ENCODE data around the gene STARD3.
"Not testable (repeated sequence)": the region's sequence is repeated elsewhere in the genome, so short reads cannot be mapped to it uniquely, and the experiment has no call there.

The STARD3 gene

GRCh38 chr17:39636927-39637736 is at the start of gene STARD3:
TSS of gene STARD3 (plus strand) at chr17:39637144. CDS start at chr17:39653532, 16,388 bp downstream.
- in situ Hi-C loops (cut with HindIII; ENCODE audit: low sequenced_read_pairs): loop anchor here (5.0 kb wide), 2 partner anchors 50 to 60 kb away; partner anchors contain the start of gene PGAP3

- in situ Hi-C loops (cut with HindIII; ENCODE audit: low sequenced_read_pairs): not testable (repeated sequence)
Observed at GRCh38 chr17:39590180-39590579, 46.8 kb upstream of the STARD3 start.

GRCh38 chr17:39591958-39592954 is 44.7 kb upstream of the STARD3 start:
- in situ Hi-C loops (cut with HindIII; ENCODE audit: low sequenced_read_pairs): no loop called here

- in situ Hi-C loops (cut with HindIII; ENCODE audit: low sequenced_read_pairs): no loop called here
Observed at GRCh38 chr17:39593371-39593770, 43.6 kb upstream of the STARD3 start.

GRCh38 chr17:39595294-39595693 is 41.6 kb upstream of the STARD3 start:
- in situ Hi-C loops (cut with HindIII; ENCODE audit: low sequenced_read_pairs): no loop called here

- in situ Hi-C loops (cut with HindIII; ENCODE audit: low sequenced_read_pairs): no loop called here
Observed at GRCh38 chr17:39595928-39596510, 40.9 kb upstream of the STARD3 start.

- in situ Hi-C loops (cut with HindIII; ENCODE audit: low sequenced_read_pairs): no loop called here
Observed at GRCh38 chr17:39596543-39597267, 40.2 kb upstream of the STARD3 start.

- in situ Hi-C loops (cut with HindIII; ENCODE audit: low sequenced_read_pairs): no loop called here
Observed at GRCh38 chr17:39597372-39598046, 39.4 kb upstream of the STARD3 start.

GRCh38 chr17:39598047-39598481 is 38.9 kb upstream of the STARD3 start:
- in situ Hi-C loops (cut with HindIII; ENCODE audit: low sequenced_read_pairs): no loop called here

- in situ Hi-C loops (cut with HindIII; ENCODE audit: low sequenced_read_pairs): no loop called here
Observed at GRCh38 chr17:39598630-39599003, 38.3 kb upstream of the STARD3 start.

GRCh38 chr17:39599004-39599664 is 37.8 kb upstream of the STARD3 start:
- in situ Hi-C loops (cut with HindIII; ENCODE audit: low sequenced_read_pairs): no loop called here

- in situ Hi-C loops (cut with HindIII; ENCODE audit: low sequenced_read_pairs): no loop called here
Observed at GRCh38 chr17:39599665-39600231, 37.2 kb upstream of the STARD3 start.

- in situ Hi-C loops (cut with HindIII; ENCODE audit: low sequenced_read_pairs): no loop called here
Observed at GRCh38 chr17:39600288-39600996, 36.5 kb upstream of the STARD3 start.

- in situ Hi-C loops (cut with HindIII; ENCODE audit: low sequenced_read_pairs): no loop called here
Observed at GRCh38 chr17:39600997-39601597, 35.8 kb upstream of the STARD3 start.

- in situ Hi-C loops (cut with HindIII; ENCODE audit: low sequenced_read_pairs): no loop called here
Observed at GRCh38 chr17:39601758-39602532, 35.0 kb upstream of the STARD3 start.

- in situ Hi-C loops (cut with HindIII; ENCODE audit: low sequenced_read_pairs): no loop called here
Observed at GRCh38 chr17:39602533-39603303, 34.2 kb upstream of the STARD3 start.

Data from endothelial cell of hepatic sinusoid (primary cell).